GM12878 (cell line): ENCODE measurements around the gene DNASE2B. TPM values are rescaled to one million over a fixed set of nuclear protein-coding genes. Genes with fewer than 3 reads are reported as not detected.

Experiments used
- ATAC-seq: fragments of 200-7000 bp; cut with Tn5 transposase; 3 replicates; pipeline ENCODE4 v1.9.1; 2020; ENCODE audit warnings: mild to moderate bottlenecking, moderate library complexity
- BruUV-seq: library from RNA; stranded (reverse); fragments of 400-500 nt; replicated peaks from 2 replicates; lab custom pipeline; 2021; lab: Mats Ljungman, UMichigan
- CTCF ChIA-PET: fragments of 300-600 bp; sonication (Branson Sonifier 250); formaldehyde crosslinking; extraction: SDS; loops from one replicate; lab custom pipeline; 2021; ENCODE audit warnings: inconsistent platforms; lab: Yijun Ruan, JAX
- POLR2A ChIA-PET: fragments of 350-600 bp; formaldehyde crosslinking; extraction: SDS; loops from one replicate; lab custom pipeline; 2021; ENCODE audit warnings: inconsistent platforms; lab: Charles Lee
- RAD21 ChIA-PET: fragments of 300-600 bp; sonication (Branson Sonifier 250); formaldehyde crosslinking; loops from one replicate; lab custom pipeline; 2023; ENCODE audit warnings: antibody characterized with exemption; ENCODE audit not compliant: unreplicated experiment; lab: Charles Lee
- SMC1A ChIA-PET: fragments of 300-600 bp; sonication (Branson Sonifier 250); formaldehyde crosslinking; loops from one replicate; lab custom pipeline; 2023; ENCODE audit not compliant: unreplicated experiment, uncharacterized antibody; lab: Charles Lee
- DNase-seq: peaks from one replicate; pipeline ENCODE4 v3.0.0-alpha.2; 2011; ENCODE audit warnings: low read depth, low spot score
- FAIRE-seq: peaks from 3 replicates; lab custom pipeline; 2011; peaks lifted over from hg19 to GRCh38; lab: Jason Lieb, UNC
- H2AFZ ChIP-seq: 2 replicates; pipeline ENCODE4 v1.6.0; 2011; ENCODE audit warnings: low read depth, low read length, control low read depth; ENCODE audit not compliant: control insufficient read depth
- H3K27ac ChIP-seq: 2 replicates; pipeline ENCODE4 v1.5.1; 2011; ENCODE audit warnings: control low read depth; ENCODE audit not compliant: control insufficient read depth, insufficient read depth
- H3K27me3 ChIP-seq, 2 experiments: replicated peaks in 1 of 2; 2 replicates each; pipeline versions ENCODE4 v1.6.0 to v1.6.1; 2011; ENCODE audit warnings: low read length in 1 of 2; ENCODE audit not compliant: control insufficient read depth in 2 of 2, insufficient read depth in 2 of 2
- H3K36me3 ChIP-seq, 2 experiments: 2 replicates each; pipeline ENCODE4 v1.5.1; 2011; ENCODE audit warnings: low read length in 1 of 2; ENCODE audit not compliant: control insufficient read depth in 2 of 2, insufficient read depth in 2 of 2
- H3K4me1 ChIP-seq: 2 replicates; pipeline ENCODE4 v1.6.1; 2011; ENCODE audit warnings: mild to moderate bottlenecking, low read length, moderate library complexity, mixed read lengths; ENCODE audit not compliant: control insufficient read depth, insufficient read depth
- H3K4me2 ChIP-seq: 2 replicates; pipeline ENCODE4 v1.6.0; 2011; ENCODE audit warnings: control low read depth; ENCODE audit not compliant: control insufficient read depth, insufficient read depth
- H3K4me3 ChIP-seq: fragments of 200-600 bp; sonication (generic); 2 replicates; pipeline ENCODE4 v1.5.1; 2016
- H3K79me2 ChIP-seq: 2 replicates; pipeline ENCODE4 v1.6.0; 2011; ENCODE audit warnings: low read length; ENCODE audit not compliant: control insufficient read depth, insufficient read depth
- H3K9ac ChIP-seq: 2 replicates; pipeline ENCODE4 v1.8.0; 2011; ENCODE audit warnings: low read length, control low read depth, mixed read lengths; ENCODE audit not compliant: control insufficient read depth, insufficient read depth
- H3K9me3 ChIP-seq: replicated peaks from 3 replicates; pipeline ENCODE4 v1.5.1; 2011; ENCODE audit warnings: mild to moderate bottlenecking, low read length; ENCODE audit not compliant: control insufficient read depth, insufficient read depth
- H4K20me1 ChIP-seq: 2 replicates; pipeline ENCODE4 v1.6.0; 2011; ENCODE audit not compliant: control insufficient read depth, insufficient read depth
- CUX1 ChIP-seq: IDR thresholded peaks from 2 replicates; pipeline ENCODE4 v1.6.1; 2012; ENCODE audit warnings: improper control_type of control experiment, low read depth, low read length; ENCODE audit not compliant: insufficient replicate concordance
- E4F1 ChIP-seq: fragments of 450-650 bp; IDR thresholded peaks from 2 replicates; pipeline ENCODE4 v1.6.1; 2018; ENCODE audit warnings: borderline replicate concordance, mild to moderate bottlenecking; ENCODE audit not compliant: partially characterized antibody
- ELK1 ChIP-seq: IDR thresholded peaks from 2 replicates; pipeline ENCODE4 v1.6.1; 2012; ENCODE audit warnings: low read depth, low read length, improper control_type of control experiment
- JUND ChIP-seq: IDR thresholded peaks from 2 replicates; pipeline ENCODE4 v1.6.1; 2012; ENCODE audit warnings: low read depth, mild to moderate bottlenecking, low read length, improper control_type of control experiment, moderate library complexity
- MEF2A ChIP-seq: IDR thresholded peaks from 2 replicates; pipeline ENCODE4 v1.6.1; 2011; ENCODE audit warnings: low read depth, mild to moderate bottlenecking, low read length, moderate library complexity; ENCODE audit not compliant: insufficient read depth
- RCOR1 ChIP-seq: conservative IDR thresholded peaks from 2 replicates; pipeline ENCODE4 v1.6.1; 2012; ENCODE audit warnings: low read depth, low read length, improper control_type of control experiment
- SIN3A ChIP-seq: IDR thresholded peaks from 2 replicates; pipeline ENCODE4 v1.6.1; 2012; ENCODE audit warnings: low read depth, low read length, improper control_type of control experiment
- TCF7 ChIP-seq: IDR thresholded peaks from 2 replicates; pipeline ENCODE4 v1.6.1; 2014; ENCODE audit warnings: antibody characterized with exemption, borderline replicate concordance
- ZBED1 ChIP-seq: IDR thresholded peaks from 2 replicates; pipeline ENCODE4 v1.6.1; 2016; ENCODE audit warnings: borderline replicate concordance
- ZNF207 ChIP-seq: fragments of 450-650 bp; IDR thresholded peaks from 2 replicates; pipeline ENCODE4 v1.6.1; 2014; ENCODE audit warnings: antibody characterized with exemption, mild to moderate bottlenecking, borderline replicate concordance
- ZNF24 ChIP-seq: fragments of 450-650 bp; IDR thresholded peaks from 2 replicates; pipeline ENCODE4 v1.6.1; 2017; ENCODE audit warnings: antibody characterized with exemption, mild to moderate bottlenecking
- WGBS: methylation state at CpG from one replicate; pipeline ENCODE4 v1.1.6; 2016; ENCODE audit warnings: low lambda C conversion rate; ENCODE audit not compliant: insufficient replicate concordance, insufficient coverage; ENCODE audit errors: missing lambda C conversion rate; 5-methylcytosine and 5-hydroxymethylcytosine counted together
- in situ Hi-C: fragments of 300-500 bp; cut with MboI; formaldehyde crosslinking; loops from 9 replicates; pipeline ENCODE4 v1.14.3; 2018; ENCODE audit warnings: mixed read lengths
- intact Hi-C: fragments of 100-400 bp; cut with micrococcal nuclease; formaldehyde crosslinking; loops from one replicate; pipeline ENCODE4 v1.14.2; 2022; ENCODE audit not compliant: unreplicated experiment
- polyA plus RNA-seq, 11 experiments: library from polyadenylated mRNA; depleted of rRNA in 4 of 11; unstranded in 6 of 11; stranded (reverse) in 5 of 11; fragments of >200 nt; fragmentation: Nextera tagmentation in 4 of 11; fragmentation: Illumina TruSeq in 1 of 11; extraction: Ambion mirVana in 4 of 11; extraction: Trizol in 1 of 11; gene quantifications; 1 replicate in 1 of 11; 2 replicates in 10 of 11; pipeline versions ENCODE4 v1.2.1 to v1.2.3, GENCODE V29; 2011 to 2016; ENCODE audit warnings: inconsistent platforms in 2 of 11, missing spikeins in 2 of 11, low read depth in 1 of 11
- total RNA-seq, 4 experiments: library from RNA; depleted of rRNA in 3 of 4; stranded (reverse); fragments of >200 nt in 3 of 4; fragmentation: Illumina TruSeq in 1 of 4; extraction: Trizol in 1 of 4; gene quantifications; 2 replicates each; pipeline versions ENCODE4 v1.2.1 to v1.2.3, GENCODE V29; 2013 to 2021

Gene DNASE2B
- total and polyA plus RNA-seq, 10 of the 15 experiments (the other 5 are each of a cell fraction or from before 2014, with no cell fraction given), result not detected

GRCh38 chr1:84427250-84428188 is 29.2 kb downstream of the DNASE2B start:
- in situ Hi-C loops, result no loop called here
- TF ChIP-seq ZNF24 (no peak), SIN3A (no peak), ZBED1 (no peak), RCOR1 (no peak), ZNF207 (no peak), ELK1 (no peak), CUX1 (no peak), JUND (no peak), MEF2A (no peak), E4F1 (no peak), TCF7 (no peak)

More at GRCh38 chr1:84427250-84428188, 29.2 kb downstream of the DNASE2B start:
- RAD21 ChIA-PET, result interaction anchor here (0.6 to 1.1 kb wide), 2 partner anchors 27 to 283 kb away, joined by 3 to 4 read pairs; partner anchors contain the start of gene PRKACB
- Histone ChIP-seq H3K27me3 (no peaks in the 10 kb centered on the region), H3K4me1 (no peaks in the 10 kb centered on the region), H3K9ac (no peak overlapping the region), H3K36me3 (no peaks in the 10 kb centered on the region), H2AFZ (no peak overlapping the region), H3K4me3 (no peak overlapping the region), H4K20me1 (no peaks in the 10 kb centered on the region), H3K79me2 (no peaks in the 10 kb centered on the region), H3K9me3 (no peaks in the 10 kb centered on the region), H3K27ac (no peak overlapping the region), H3K4me2 (no peak overlapping the region)
- FAIRE-seq (no peak), ATAC-seq (no peak; the same call in 2 of the 3 replicates), DNase-seq (no peak)
- 68% methylated on average over 6 of the region's 6 CpGs for WGBS
- SMC1A ChIA-PET, result interaction anchor here (1.2 kb wide), 1 partner anchor 9 kb away, joined by 5 read pairs; no protein-coding TSS in a partner anchor
- intact Hi-C loops, result no loop called here
- BruUV-seq, result no TSS peak
- POLR2A ChIA-PET, result no interaction called here
- CTCF ChIA-PET, result interaction anchor here (0.6 to 0.7 kb wide), 2 partner anchors 32 to 827 kb away, joined by 3 to 6 read pairs; no protein-coding TSS in a partner anchor
